Kidney tubule cell (primary cell): ENCODE data around the gene ARNT2.

Experiments
- DNase-seq: peaks from one replicate; pipeline ENCODE4 v3.0.0-alpha.2; 2018; ENCODE audit warnings: low spot score

ARNT2 gene

DNA sequence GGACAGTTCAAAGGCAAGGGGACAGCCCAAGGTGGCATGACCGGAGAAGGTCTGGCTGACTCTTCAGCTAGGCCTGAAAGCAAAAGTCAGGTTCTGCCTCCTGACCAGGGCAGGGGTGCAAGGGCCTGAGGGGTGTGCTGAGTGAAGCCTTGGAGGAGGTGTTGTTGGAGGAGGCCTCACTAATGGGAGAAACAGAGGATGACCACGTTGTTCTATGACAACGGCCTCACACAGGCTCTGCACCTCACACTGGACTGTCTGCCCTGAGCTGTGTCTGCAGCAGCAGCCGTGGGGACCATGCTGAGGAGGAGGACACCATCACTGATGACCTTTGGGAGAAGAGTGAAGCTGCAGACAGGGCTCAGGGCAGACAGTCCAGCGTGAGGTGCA, 174.0 kb downstream of the ARNT2 start:
- no peak for DNase-seq

DNA sequence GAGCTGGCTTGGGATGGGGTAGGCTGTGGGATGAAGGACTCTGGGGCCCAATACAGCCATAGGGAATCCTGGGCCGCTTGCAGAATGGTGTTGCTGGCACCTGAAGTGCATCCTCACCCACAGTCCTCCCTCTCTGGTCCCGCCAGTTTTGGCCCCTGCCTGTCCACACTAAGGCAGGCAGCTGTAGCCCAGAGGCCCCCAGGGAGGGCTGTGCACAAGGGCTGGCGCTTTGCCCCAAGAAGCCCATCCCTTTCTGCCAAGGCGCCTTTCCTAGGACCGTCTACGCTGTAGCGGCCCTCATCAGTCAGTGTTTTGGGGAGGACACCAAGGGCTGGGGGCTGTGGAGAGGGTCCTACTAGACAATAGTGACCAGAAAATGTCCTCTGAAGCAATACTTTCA, 174.7 kb downstream of the ARNT2 start:
- no peak for DNase-seq

DNA sequence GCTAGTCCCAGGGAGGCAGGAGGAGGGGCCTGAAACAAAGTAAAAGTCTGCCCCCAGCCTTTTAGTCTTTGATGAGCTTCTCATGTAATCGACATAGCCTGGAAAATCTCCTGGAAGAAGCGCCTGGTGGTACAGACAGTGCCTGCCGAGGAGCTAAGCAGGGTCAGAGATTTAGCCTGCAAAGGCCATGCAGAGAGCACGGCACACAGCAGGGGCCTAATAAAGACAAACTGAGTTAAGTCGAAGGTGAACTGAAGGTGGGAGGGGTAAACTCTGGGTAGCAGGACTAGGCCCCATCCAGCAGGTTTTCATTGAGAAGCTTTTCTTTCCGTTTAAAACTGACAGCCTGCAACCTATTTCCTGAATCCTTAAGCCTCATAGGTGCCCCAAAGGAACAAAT, 175.4 kb downstream of the ARNT2 start:
- no peak for DNase-seq

DNA sequence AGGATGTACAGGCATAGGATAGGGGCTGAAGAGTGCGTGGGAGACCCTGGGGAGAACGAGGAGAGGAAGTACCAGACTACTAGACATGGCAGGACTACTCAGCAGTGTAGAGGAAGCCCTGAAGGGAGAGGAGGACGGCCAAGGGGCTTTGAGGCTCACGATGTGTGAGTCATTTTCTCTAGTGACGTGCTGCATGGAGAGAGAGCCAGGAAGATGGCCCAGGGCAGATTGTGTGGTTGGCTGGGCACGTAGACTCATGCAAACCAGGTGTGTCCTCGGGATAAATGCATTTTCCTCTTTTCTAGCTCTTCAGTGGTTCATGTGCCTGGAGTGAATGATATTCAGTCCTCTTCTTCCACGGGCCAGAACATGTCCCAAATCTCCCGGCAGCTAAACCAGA, 175.9 kb downstream of the ARNT2 start:
- peak; percentile 69 for DNase-seq

DNA sequence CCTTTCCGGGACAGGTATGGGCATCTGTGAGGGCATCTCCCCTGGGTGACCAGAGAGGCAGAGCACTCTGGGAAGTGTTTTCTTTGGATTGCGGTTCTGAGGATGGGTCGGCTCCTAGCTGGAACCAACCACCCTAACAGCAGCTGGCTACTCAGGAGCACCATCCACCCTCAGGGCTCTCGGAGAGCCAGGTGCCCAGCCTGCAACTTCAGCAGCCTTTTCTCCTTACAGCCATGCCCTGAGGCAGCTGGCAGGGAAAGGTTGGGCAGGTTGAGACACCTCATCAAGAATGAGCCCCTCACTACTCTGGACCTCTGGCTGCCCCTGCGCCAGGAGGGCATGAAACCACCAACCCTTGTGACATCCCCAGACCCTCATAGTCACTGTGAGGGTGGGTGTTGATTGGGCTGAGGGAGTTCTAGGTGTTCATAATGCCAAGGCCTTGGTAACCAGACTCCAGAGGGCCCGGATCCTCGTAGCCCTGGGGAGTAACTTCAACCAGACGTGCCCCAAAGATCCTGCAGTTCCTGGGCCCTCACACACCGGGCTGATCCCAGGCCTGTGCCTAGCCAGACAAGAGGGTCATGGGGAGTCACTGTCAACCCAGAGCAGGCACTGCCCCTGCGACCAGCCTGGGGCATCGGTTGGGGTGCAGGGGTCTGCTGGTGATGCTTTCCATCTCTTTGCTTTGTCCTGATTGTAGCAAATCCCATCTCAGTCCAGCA, 176.5 kb downstream of the ARNT2 start:
- DNase-seq, result no peak

DNA sequence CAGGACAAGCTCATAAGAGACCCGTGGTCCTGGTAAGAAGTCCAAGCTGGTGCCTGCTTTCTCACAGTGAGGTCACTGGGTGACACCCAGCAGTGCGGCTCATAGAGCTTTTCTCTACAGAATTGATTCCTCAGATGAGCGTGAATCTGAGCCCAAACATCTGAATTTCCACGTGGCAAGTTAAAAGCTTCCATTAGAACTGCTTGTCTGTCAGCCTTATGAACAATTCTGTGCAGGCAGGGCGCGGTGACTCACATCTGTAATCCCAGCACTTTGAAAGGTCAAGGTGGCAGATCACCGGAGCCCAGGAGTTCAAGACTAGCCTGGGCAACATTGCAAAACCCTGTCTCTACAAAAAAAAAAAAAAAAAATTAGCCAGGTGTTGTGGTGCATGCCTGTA, 177.8 kb downstream of the ARNT2 start:
- no peak for DNase-seq

DNA sequence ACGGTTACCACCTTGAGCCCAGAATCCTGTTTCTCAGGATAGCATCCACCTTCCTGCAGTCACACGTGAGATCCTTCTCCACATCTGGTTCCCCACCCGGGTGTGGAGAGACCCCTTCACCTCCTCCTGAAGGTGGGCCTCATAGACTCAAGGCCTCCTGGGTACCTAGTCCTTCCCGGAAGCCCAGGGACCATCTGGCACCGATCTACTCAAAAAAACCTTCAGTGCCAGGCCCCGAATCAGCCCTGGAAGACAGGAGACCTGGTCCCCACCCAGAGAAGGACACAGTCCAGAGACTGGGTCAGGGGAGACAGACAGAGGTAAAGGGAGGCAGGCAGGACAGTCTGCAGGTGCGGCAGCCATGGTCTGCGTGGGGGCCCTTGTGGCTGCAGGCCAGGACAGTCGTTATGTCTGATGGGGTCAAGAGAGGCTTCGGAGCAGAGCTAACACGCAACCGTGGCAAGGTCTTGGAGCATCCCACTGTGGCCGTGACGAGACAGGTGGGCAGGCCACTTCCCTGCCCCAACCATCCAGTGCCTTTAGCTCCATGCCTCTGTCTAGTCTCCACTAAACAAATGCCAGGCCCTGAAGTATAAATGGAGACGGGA, 178.7 kb downstream of the ARNT2 start:
- DNase-seq, result no peak

DNA sequence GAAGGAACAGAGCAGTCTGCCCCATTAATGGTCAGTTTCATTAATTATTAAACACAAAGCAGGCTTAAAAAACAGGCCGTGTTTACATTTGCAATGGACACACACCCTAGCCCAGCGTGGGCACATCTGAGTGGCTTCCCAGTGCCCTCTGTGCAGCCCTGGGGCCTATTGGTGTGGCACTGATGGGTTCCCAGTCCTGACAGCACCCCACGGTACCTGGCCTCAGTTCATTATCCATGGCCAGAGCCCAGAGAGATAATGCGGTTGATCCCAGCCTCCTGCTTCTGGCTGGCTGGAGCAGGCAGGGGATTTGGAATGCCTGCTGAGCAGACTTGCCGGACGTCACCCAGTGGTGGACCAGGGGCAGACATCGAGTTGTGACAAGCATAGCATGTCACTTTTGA, 180.4 kb downstream of the ARNT2 start:
- peak; percentile 10 for DNase-seq

DNA sequence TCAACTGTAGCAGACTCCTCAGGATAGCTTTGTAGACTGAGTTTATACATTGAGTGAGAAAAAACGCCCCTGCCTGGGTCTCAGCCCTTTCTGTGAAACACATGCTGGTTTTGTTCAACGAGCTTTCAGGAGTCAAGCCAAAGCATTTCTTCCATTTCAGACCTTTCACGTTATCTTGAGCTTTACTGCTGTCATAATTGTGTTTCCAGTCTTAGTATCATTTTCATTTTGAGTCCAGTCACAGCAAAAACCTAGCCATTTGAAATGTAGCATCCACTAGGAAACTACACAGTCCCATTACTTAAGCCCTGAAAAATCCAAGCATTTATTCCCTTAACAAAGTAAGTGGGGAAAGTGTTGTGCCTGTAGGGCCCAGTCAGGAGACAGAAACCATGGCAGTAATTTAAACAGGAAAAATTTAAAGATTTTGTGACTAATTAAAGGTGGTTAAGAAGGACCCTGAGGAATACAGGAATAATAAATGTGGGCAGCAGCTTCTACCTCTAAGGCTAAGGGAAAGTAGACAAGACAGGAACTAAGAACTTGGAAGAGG, 180.9 kb downstream of the ARNT2 start:
- DNase-seq, result no peak

DNA sequence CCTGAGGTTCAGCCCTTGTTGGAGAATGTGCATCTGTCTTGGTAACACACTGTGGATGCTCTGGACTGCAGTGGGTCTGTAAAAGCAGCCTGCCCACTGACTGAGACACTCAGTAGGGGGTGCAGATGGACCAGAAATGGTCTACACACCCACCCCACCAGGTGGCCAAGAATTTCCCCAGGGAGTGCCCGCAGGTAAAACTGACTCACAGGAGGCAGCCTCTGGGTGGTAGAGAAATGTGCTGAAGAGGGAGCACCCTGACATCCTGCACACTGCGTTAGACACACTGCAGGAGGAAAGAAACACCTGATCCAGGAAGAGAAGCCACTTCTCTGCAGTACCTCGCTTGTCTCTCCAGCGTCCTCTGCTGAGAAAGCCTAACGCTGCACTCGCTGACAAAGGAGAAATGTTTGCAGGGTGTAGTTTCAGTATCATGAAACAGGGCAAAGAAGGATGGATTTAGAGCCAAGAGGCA, 181.4 kb downstream of the ARNT2 start:
- DNase-seq, result peak; percentile 40

DNA sequence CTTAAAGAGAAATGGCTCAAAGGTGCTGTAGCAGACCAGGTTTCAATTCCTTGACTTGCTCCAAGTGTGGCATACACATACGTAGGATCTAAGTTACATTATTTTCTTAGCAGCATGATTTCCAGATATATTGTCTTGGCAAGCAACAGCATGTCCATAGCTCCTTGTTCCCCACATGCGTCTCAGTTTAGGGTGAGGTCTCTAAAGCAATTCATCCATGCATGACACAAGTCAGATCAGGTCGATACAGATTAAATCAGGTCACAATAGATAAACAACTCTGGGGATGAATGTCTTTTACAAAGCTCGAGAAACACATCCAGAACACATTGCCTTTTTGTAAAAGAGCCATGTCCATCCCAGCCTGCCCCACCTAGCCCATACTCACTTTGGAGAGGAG, 182.0 kb downstream of the ARNT2 start:
- DNase-seq, result no peak

DNA sequence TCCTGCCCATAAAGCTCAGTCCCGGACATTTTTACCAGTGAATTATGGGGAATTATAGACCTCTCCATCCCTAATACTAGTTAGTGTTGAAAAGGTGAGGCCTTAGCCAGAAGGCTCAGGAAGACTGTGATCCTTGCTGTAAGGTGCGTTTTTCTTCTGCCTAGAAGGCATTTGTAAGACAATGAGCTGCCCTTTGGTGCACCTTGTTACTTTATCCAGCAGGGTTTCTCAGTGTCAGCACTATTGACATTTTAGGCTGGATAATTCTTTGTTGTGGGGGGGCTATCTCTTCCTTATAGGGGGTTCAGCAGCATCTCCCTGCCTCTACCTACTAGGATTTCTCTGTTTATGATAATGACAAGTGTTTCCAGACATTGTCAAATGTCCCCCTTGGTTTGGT, 182.8 kb downstream of the ARNT2 start:
- DNase-seq, result no peak

DNA sequence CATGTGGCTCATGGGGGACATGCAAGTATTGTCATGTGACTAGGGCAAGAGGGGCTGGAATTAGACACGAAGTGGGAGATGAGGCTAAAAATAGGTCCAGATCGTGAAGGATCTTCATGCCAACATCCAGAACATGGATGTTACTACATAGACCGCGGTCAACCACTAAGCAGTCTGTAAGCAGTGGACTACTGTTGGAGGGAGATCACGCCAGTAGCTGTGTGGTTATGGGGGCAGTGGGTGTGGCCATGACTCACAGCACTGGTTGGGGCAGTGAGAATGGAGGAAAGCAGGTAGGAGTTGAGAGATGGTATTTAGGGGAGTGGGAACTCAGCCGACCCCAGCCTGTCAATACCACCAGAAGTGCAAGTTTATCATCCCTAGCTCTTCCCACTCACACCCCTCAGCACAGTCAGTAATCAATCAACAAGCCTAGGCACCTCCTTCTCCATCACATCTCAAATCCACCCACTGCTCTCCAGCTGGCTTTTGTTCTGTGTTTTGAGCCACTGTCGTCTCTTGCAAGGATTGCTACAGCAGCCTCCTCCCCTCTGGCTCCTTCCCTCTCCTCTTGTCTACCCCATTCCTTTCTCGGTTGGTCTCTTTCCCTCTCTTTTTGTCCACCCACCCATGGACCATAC, 183.8 kb downstream of the ARNT2 start:
- no peak for DNase-seq

DNA sequence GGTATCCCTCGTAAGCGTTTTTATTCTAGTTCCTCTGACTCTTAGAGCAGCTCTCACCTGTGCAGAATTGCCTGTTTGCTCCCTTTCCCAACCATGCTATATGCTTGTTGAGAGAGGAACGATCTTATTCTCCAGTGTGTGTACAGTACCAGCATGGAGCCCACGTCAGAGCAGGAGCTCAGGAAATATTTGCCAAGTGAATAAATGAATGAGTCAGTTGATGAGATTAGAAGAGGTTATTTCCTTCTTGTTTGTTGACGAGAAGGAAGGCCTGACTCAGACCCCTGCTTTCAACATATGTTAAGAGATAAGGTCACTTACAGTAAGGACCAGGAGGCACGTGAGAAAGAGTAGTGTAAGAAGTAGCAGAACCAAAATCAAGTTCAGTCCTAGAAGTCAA, 184.6 kb downstream of the ARNT2 start:
- peak; percentile 70 for DNase-seq

DNA sequence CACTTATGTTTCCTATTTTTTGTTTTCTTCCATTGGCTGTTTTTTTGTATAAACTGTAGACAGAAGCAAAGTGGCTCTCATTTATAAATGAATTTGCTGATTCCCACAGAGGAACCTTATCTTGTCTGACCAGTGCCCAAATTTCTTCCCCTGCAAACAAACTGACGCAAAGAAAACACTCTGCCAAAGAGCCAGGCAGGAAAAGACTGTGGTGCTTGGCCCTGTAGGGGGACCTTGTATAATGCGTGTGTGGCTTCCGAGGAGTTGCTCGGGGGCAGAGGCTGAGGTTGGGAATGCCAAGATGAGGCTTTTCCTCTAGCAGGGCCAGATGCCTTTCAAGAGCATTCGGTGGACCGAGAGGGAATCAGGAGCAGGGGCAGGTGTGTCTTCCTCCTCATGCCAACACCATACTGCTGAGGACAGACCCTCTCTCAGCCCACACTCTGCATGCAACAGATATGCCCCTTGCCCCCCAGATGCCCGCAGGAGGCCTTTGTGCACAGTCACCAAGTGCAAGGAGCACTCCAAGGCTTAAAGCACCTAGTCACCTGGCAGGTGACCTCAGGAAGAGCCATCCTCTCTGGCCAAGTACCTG, 186.7 kb downstream of the ARNT2 start:
- no peak for DNase-seq

DNA sequence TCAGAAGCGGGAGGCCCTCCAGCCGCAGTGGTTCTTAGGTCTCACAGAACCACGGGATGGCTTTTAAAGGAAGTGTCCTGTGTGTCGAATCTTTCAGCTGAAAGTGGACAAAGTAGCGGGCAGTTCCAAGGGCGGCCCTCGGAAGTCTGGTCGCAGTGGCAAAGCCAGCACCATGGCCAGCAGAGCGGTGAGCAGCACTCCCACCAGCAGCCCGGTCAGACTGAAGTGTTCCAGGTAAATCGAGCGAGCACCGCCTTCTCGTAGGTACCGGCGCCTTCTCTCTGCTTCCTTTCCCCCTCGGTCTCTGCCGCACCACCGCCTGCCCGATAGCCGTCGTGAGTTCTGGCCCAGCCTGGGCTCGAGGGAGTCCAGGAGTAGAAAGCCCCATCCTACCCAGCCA, 187.3 kb downstream of the ARNT2 start:
- DNase-seq, result no peak

DNA sequence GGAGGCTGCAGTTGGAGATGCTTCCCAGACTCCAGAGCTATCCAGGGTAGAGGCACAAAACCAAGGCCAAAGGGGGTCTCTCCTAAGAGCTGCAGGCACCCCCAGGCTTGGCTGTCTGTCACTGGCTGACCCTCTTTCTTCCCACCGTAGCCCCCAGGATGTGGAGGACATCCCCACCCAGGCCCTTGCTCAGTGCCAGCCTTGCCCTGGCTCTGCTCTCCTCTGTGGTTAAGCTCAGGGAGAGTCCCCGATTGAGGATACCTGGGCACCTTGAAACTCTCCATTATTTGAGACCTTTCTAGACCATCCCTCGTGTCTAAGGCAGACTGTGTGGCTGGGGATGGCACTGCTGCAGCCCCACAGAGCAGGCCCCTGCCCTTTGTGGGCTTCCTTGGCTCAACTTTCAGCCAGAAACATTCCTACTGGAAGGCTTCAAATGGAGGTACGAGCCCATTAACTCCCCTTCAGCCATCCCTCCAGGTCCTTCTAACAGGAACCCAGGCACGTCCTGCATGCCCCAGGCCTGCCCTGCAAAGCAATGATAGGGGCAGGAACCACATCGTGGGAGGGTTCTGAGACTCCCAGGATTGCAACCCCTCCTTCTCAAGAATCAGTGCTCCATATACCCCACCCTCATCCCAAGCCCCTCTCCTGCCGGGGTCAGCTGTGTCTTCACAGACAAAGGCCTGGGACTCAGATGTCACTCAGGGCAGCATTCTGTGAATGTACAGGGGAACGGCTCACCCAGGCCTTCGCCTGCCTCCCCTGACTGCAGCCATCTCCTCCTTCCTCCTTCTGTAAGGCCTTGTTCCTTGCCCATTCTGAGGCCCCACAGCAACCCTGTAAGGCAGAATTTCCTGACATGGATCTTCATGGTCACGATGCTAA, 188.0 kb downstream of the ARNT2 start:
- DNase-seq, result no peak

DNA sequence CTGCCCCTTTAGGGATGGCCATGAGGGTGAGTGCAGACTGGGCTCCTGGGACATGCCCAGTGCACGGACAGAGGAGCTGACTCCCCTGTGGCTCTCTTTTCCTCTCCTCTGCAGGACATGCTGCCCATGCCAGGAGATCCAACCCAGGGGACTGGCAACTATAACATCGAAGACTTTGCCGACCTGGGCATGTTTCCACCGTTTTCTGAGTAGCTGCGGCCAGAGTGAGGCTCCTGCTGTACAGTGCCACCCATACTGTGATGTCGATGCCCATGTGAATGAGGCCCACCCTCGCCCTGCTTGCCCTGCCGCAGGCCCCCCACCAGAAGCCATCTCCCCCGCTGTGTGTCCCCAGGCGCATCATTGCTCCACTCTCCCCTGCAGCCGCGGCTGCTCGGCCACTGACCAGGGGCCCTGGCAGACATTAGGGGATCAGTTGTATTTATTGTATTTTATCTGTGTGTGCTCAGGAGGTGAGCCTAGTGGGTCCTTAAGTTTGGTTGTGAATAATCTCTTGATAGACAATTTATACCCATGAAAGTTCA, 189.4 kb downstream of the ARNT2 start:
- DNase-seq, result no peak

DNA sequence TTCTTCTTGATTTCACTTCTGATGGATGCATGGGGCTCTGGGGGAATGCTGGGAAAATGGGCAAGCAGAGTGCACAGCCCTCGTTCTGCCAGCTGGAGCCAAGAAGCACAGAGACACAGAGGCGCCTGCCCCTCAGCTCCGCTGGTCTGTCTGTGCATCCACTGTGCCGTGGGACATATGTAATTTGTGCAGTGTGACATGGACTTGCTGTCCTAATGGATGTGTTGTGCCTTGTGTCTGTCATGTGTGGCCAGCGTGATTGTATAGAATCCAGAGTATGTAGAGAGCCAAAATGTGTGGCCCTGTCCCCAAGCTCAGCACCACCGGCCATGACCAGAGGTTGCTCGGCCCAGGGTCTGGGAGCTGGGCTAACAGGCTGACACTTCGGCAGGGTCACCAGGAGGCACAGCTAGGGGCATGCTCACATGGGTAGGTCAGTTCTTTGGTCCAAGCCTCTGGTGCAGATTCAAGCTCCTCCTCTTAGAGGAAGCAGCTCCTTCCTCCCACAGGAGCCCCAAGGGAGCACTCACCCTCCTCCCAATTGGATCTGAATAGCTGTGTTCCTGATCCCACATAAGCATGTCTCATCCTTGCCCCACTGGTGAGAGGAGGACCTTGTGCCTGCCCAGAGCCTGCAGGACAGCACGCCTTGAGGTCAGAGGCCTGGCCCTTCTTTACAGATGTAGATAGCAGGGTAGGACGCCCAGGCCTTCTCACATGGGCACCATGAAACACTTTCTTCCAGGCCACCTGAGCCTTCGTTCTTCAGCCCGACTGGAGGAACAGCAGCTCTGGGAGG, 190.1 kb downstream of the ARNT2 start:
- DNase-seq, result no peak

DNA sequence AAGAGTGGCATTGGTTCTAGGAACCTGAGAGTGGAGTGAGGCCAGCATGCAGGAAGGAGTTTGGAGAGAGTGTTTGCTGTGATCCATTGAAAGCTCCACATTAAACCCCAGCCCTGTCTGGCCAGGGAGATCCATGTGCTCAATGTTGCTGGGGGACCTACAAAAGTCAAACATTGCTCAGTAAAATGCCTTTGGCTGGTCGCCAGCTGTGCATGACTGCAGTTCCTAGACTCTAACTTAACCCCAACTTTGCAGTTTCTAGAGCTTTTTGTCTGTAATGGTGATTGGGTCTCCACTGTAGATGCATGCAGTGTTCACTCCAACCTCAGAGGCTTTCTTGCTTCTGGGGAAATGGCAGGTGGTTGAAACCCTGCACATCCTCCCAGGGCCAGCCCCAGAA, 191.2 kb downstream of the ARNT2 start:
- DNase-seq, result peak; percentile 8

DNA sequence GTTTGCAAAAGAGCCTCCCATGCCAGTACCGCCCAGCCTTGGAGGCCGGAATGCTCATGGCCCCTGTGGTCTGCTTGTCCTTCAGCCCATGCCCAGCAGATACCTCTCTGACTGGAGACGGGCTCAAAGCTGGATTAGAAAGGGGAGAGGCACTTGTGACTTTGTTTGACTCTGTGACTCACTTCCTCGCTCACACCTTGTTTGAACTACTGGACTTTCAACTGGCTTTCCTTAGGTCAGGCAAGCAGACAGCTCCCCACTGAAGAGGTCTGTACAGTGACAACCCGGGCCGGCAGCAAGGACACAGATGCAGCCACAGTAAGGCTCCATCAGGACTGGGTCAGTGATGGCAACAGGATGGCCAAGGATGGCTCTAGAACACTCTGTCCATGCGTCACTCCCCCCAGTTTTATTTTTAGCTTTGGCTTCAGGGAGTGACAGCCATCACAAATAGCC, 192.4 kb downstream of the ARNT2 start:
- DNase-seq, result peak; percentile 59
